Natural killer cell (primary cell): ENCODE results near the gene GLI1. TPM values are rescaled to one million over a fixed set of nuclear protein-coding genes. Genes with fewer than 3 reads are reported as not detected.
"Not testable (repeated sequence)": the region's sequence is repeated elsewhere in the genome, so short reads cannot be mapped to it uniquely, and the experiment has no call there.

Source experiments
- ATAC-seq, 3 donors: fragments of 150-1000 bp in 2 of 3; fragments of 200-7000 bp in 1 of 3; cut with Tn5 transposase; 1 replicate in 1 of 3; 2 replicates in 2 of 3; pipeline ENCODE4 v1.10.0; 2021; ENCODE audit warnings: mild to moderate bottlenecking in 2 of 3, moderate library complexity in 2 of 3
- DNase-seq, 2 donors: peaks; one replicate each; pipeline versions ENCODE4 v3.0.0 to v3.0.0-alpha.2; 2013 to 2021; ENCODE audit warnings: mixed read lengths in 1 of 2
- H3K27ac ChIP-seq: one replicate; pipeline ENCODE4 v1.5.1; 2013; ENCODE audit warnings: mild to moderate bottlenecking, low read length
- H3K27me3 ChIP-seq: one replicate; pipeline ENCODE4 v1.6.1; 2013; ENCODE audit warnings: low read length; ENCODE audit not compliant: control insufficient read depth, insufficient read depth
- H3K36me3 ChIP-seq: one replicate; pipeline ENCODE4 v1.6.1; 2013; ENCODE audit warnings: low read length; ENCODE audit not compliant: control insufficient read depth, insufficient read depth
- H3K4me1 ChIP-seq: one replicate; pipeline ENCODE4 v1.6.1; 2013; ENCODE audit warnings: low read length; ENCODE audit not compliant: control insufficient read depth, insufficient read depth
- H3K4me3 ChIP-seq: one replicate; pipeline ENCODE4 v1.5.1; 2013; ENCODE audit warnings: low read length
- H3K9me3 ChIP-seq: one replicate; pipeline ENCODE4 v1.6.1; 2013; ENCODE audit warnings: low read length; ENCODE audit not compliant: control insufficient read depth, insufficient read depth
- H3K27ac Mint-ChIP-seq, 2 donors: one replicate each; pipeline ENCODE4 v1.8.0; 2022; ENCODE audit warnings: mild to moderate bottlenecking in 2 of 2, mixed read lengths in 2 of 2, moderate library complexity in 1 of 2
- H3K27me3 Mint-ChIP-seq, 2 donors: one replicate each; pipeline ENCODE4 v1.8.0; 2022; ENCODE audit warnings: low read depth in 2 of 2, mixed read lengths in 2 of 2
- H3K36me3 Mint-ChIP-seq: one replicate; pipeline ENCODE4 v1.8.0; 2022; ENCODE audit warnings: mixed read lengths
- H3K4me1 Mint-ChIP-seq, 2 donors: one replicate each; pipeline ENCODE4 v1.8.0; 2022; ENCODE audit warnings: mixed read lengths in 2 of 2
- H3K4me3 Mint-ChIP-seq: one replicate; pipeline ENCODE4 v1.8.0; 2022; ENCODE audit warnings: mild to moderate bottlenecking, moderate library complexity, mixed read lengths
- H3K9me3 Mint-ChIP-seq, 2 donors: one replicate each; pipeline ENCODE4 v1.8.0; 2022; ENCODE audit warnings: mixed read lengths in 2 of 2
- CTCF ChIP-seq: fragments of 200-600 bp; IDR thresholded peaks from one replicate; pipeline ENCODE4 v1.8.0; 2022; ENCODE audit warnings: antibody characterized with exemption
- WGBS: methylation state at CpG from one replicate; pipeline ENCODE4 v1.1.7; 2013; ENCODE audit warnings: missing lambda C conversion rate; ENCODE audit not compliant: insufficient coverage; 5-methylcytosine and 5-hydroxymethylcytosine counted together
- intact Hi-C: fragments of 100-400 bp; cut with micrococcal nuclease; formaldehyde crosslinking; loops from one replicate; pipeline ENCODE4 v1.14.2; 2022
- total RNA-seq, 4 donors: library from RNA; stranded (reverse); fragments of 120-200 nt in 1 of 4; gene quantifications; one replicate each; pipeline versions ENCODE4 v1.2.3 to v1.2.4, GENCODE V29; 2013 to 2022

Gene GLI1
- total RNA-seq, 3 donors from 2014 or later (not counting 1 experiment from before 2014, with no cell fraction given): 0.50 to 1.4 (median 0.99) TPM

GRCh38 chr12:57491393-57492280 is 32.1 kb downstream of the GLI1 start:
- TF ChIP-seq CTCF: no peak
- no peaks in the 10 kb centered on the region for H3K9me3 ChIP-seq
- WGBS: 96% methylated on average over 14 of the region's 15 CpGs
- H3K4me1 Mint-ChIP-seq: peaks cover 23 to 29% of the 10 kb centered on the region in 2 donors
- H3K27ac ChIP-seq: no peak overlapping the region
- peaks cover 20% of the 10 kb centered on the region for H3K4me1 ChIP-seq
- peak overlapping the region; percentile 6 to 47 for H3K27ac Mint-ChIP-seq
- H3K36me3 Mint-ChIP-seq: peaks cover 11% of the 10 kb centered on the region
- no peak overlapping the region for H3K4me3 ChIP-seq
- peak in 1 of 2 donors; percentile 34 for DNase-seq
- intact Hi-C loops: no loop called here
- peak overlapping the region; percentile 1 for H3K4me3 Mint-ChIP-seq
- H3K9me3 Mint-ChIP-seq: no peaks in the 10 kb centered on the region
- no peaks in the 10 kb centered on the region for H3K27me3 ChIP-seq
- H3K36me3 ChIP-seq: peaks cover 37% of the 10 kb centered on the region
- H3K27me3 Mint-ChIP-seq: no peaks in the 10 kb centered on the region
- ATAC-seq: peak in 1 of 3 donors; percentile 13

- Mint-ChIP-seq H3K4me1 (peaks cover 4 to 12% of the 10 kb centered on the region in 2 donors), H3K36me3 (peaks cover 11% of the 10 kb centered on the region)
- H3K4me3 ChIP-seq, H3K27ac Mint-ChIP-seq, intact Hi-C loops, H3K4me1 ChIP-seq, ATAC-seq, H3K4me3 Mint-ChIP-seq, H3K27me3 ChIP-seq, DNase-seq, H3K27me3 Mint-ChIP-seq, H3K9me3 Mint-ChIP-seq, H3K9me3 ChIP-seq, H3K27ac ChIP-seq: not testable (repeated sequence)
- WGBS: 94% methylated on average over 40 of the region's 48 CpGs
- peaks cover 44% of the 10 kb centered on the region for H3K36me3 ChIP-seq
Observed at GRCh38 chr12:57495051-57495701, 35.6 kb downstream of the GLI1 start.

- Histone ChIP-seq H3K9me3 (no peaks in the 10 kb centered on the region), H3K27ac (no peak overlapping the region), H3K36me3 (peaks cover 43% of the 10 kb centered on the region), H3K4me1 (no peaks in the 10 kb centered on the region), H3K4me3 (no peak overlapping the region), H3K27me3 (no peaks in the 10 kb centered on the region)
- Mint-ChIP-seq H3K4me1 (peaks cover 4 to 7% of the 10 kb centered on the region in 2 donors), H3K9me3 (no peaks in the 10 kb centered on the region), H3K36me3 (peaks cover 13% of the 10 kb centered on the region), H3K4me3 (no peak overlapping the region), H3K27ac (peak overlapping the region in 1 of 2 donors; percentile 3), H3K27me3 (no peaks in the 10 kb centered on the region)
- no peak for DNase-seq
- intact Hi-C loops: no loop called here
- ATAC-seq: no peak
- TF ChIP-seq CTCF: no peak
Observed at GRCh38 chr12:57496822-57497221, 37.2 kb downstream of the GLI1 start.
